ENCODE data around the gene DNAH5. TPM values are rescaled to one million over a fixed set of nuclear protein-coding genes. Genes with fewer than 3 reads are reported as not detected.
"Not testable (repeated sequence)": the region's sequence is repeated elsewhere in the genome, so short reads cannot be mapped to it uniquely, and the experiment has no call there.

The DNAH5 gene
- 0.81 TPM for polyA plus RNA-seq (2013, experiment 1 of 4)
- 0.64 TPM for polyA plus RNA-seq (2013, experiment 2 of 4)
- 0.64 TPM for polyA plus RNA-seq (2013, experiment 3 of 4)
- polyA plus RNA-seq (2013, experiment 4 of 4) = 0.61 TPM

GRCh38 chr5:13944560-13945199, at the start of gene DNAH5:
TSS of gene DNAH5 (minus strand) at chr5:13944688. CDS start at chr5:13944438, 250 bp downstream.
- Histone ChIP-seq H3K4me3 (ENCODE audit: insufficient read depth, low read depth, low read length) (no peak within 1 kb of the TSS), H3K36me3 (ENCODE audit: control insufficient read depth, insufficient read depth, low read length) (no peaks in the 10 kb centered on the region), H3K4me1 (ENCODE audit: control insufficient read depth, insufficient read depth, low read length) (peaks cover 10% of the 10 kb centered on the region), H3K9me3 (ENCODE audit: control insufficient read depth, low read length) (no peaks in the 10 kb centered on the region), H3K27ac (ENCODE audit: insufficient read depth, low read depth, low read length, poor library complexity, severe bottlenecking) (no peak within 1 kb of the TSS), H3K27me3 (ENCODE audit: control insufficient read depth, insufficient read depth, low read length, poor library complexity, severe bottlenecking) (no peaks in the 10 kb centered on the region)
- 89 to 93% methylated on average over 3 of the region's 4 CpGs for WGBS, 2 experiments

GRCh38 chr5:13993926-13994325, 49.4 kb upstream of the DNAH5 start:
- Histone ChIP-seq H3K4me3 (ENCODE audit: insufficient read depth, low read depth, low read length) (no peak overlapping the region), H3K9me3 (ENCODE audit: control insufficient read depth, low read length) (no peaks in the 10 kb centered on the region), H3K4me1 (ENCODE audit: control insufficient read depth, insufficient read depth, low read length) (no peaks in the 10 kb centered on the region), H3K27ac (ENCODE audit: insufficient read depth, low read depth, low read length, poor library complexity, severe bottlenecking) (no peak overlapping the region), H3K27me3 (ENCODE audit: control insufficient read depth, insufficient read depth, low read length, poor library complexity, severe bottlenecking) (no peaks in the 10 kb centered on the region), H3K36me3 (ENCODE audit: control insufficient read depth, insufficient read depth, low read length) (no peaks in the 10 kb centered on the region)
- WGBS, 2 experiments = 83% methylated on average over 11 of the region's 11 CpGs

- Histone ChIP-seq H3K4me3 (ENCODE audit: insufficient read depth, low read depth, low read length) (no peak overlapping the region), H3K27me3 (ENCODE audit: control insufficient read depth, insufficient read depth, low read length, poor library complexity, severe bottlenecking) (no peaks in the 10 kb centered on the region), H3K27ac (ENCODE audit: insufficient read depth, low read depth, low read length, poor library complexity, severe bottlenecking) (no peak overlapping the region), H3K9me3 (ENCODE audit: control insufficient read depth, low read length) (no peaks in the 10 kb centered on the region), H3K4me1 (ENCODE audit: control insufficient read depth, insufficient read depth, low read length) (no peaks in the 10 kb centered on the region), H3K36me3 (ENCODE audit: control insufficient read depth, insufficient read depth, low read length) (no peaks in the 10 kb centered on the region)
- 87 to 99% methylated on average over 4 of the region's 4 CpGs for WGBS, 2 experiments
These were observed 48.3 kb upstream of the DNAH5 start for GRCh38 chr5:13992795-13993194.

GRCh38 chr5:13991365-13991764, 46.9 kb upstream of the DNAH5 start:
- H3K4me1 ChIP-seq (ENCODE audit: control insufficient read depth, insufficient read depth, low read length) = no peaks in the 10 kb centered on the region
- WGBS, 2 experiments = 90 to 93% methylated on average over 3 of the region's 3 CpGs
- H3K9me3 ChIP-seq (ENCODE audit: control insufficient read depth, low read length) = no peaks in the 10 kb centered on the region
- no peaks in the 10 kb centered on the region for H3K27me3 ChIP-seq (ENCODE audit: control insufficient read depth, insufficient read depth, low read length, poor library complexity, severe bottlenecking)
- H3K36me3 ChIP-seq (ENCODE audit: control insufficient read depth, insufficient read depth, low read length) = no peaks in the 10 kb centered on the region
- no peak overlapping the region for H3K27ac ChIP-seq (ENCODE audit: insufficient read depth, low read depth, low read length, poor library complexity, severe bottlenecking)
- H3K4me3 ChIP-seq (ENCODE audit: insufficient read depth, low read depth, low read length) = no peak overlapping the region

- Histone ChIP-seq H3K36me3 (ENCODE audit: control insufficient read depth, insufficient read depth, low read length) (no peaks in the 10 kb centered on the region), H3K27ac (ENCODE audit: insufficient read depth, low read depth, low read length, poor library complexity, severe bottlenecking) (no peak overlapping the region), H3K9me3 (ENCODE audit: control insufficient read depth, low read length) (no peaks in the 10 kb centered on the region), H3K27me3 (ENCODE audit: control insufficient read depth, insufficient read depth, low read length, poor library complexity, severe bottlenecking) (no peaks in the 10 kb centered on the region), H3K4me3 (ENCODE audit: insufficient read depth, low read depth, low read length) (no peak overlapping the region), H3K4me1 (ENCODE audit: control insufficient read depth, insufficient read depth, low read length) (no peaks in the 10 kb centered on the region)
- WGBS, 2 experiments = 71 to 84% methylated on average over 2 of the region's 2 CpGs
These were observed 46.4 kb upstream of the DNAH5 start for GRCh38 chr5:13990896-13991295.

GRCh38 chr5:13989832-13990231, 45.3 kb upstream of the DNAH5 start:
- H3K4me3 ChIP-seq (ENCODE audit: insufficient read depth, low read depth, low read length) = no peak overlapping the region
- H3K36me3 ChIP-seq (ENCODE audit: control insufficient read depth, insufficient read depth, low read length) = no peaks in the 10 kb centered on the region
- no peaks in the 10 kb centered on the region for H3K4me1 ChIP-seq (ENCODE audit: control insufficient read depth, insufficient read depth, low read length)
- no peak overlapping the region for H3K27ac ChIP-seq (ENCODE audit: insufficient read depth, low read depth, low read length, poor library complexity, severe bottlenecking)
- no peaks in the 10 kb centered on the region for H3K27me3 ChIP-seq (ENCODE audit: control insufficient read depth, insufficient read depth, low read length, poor library complexity, severe bottlenecking)
- WGBS, 2 experiments = 91 to 94% methylated on average over 2 of the region's 2 CpGs
- H3K9me3 ChIP-seq (ENCODE audit: control insufficient read depth, low read length) = no peaks in the 10 kb centered on the region

GRCh38 chr5:13987843-13988464, 43.5 kb upstream of the DNAH5 start:
- 32% methylated on average over 5 to 7 of the region's 7 CpGs for WGBS, 2 experiments
- Histone ChIP-seq H3K4me1 (ENCODE audit: control insufficient read depth, insufficient read depth, low read length) (no peaks in the 10 kb centered on the region), H3K27ac (ENCODE audit: insufficient read depth, low read depth, low read length, poor library complexity, severe bottlenecking) (no peak overlapping the region)

GRCh38 chr5:13985731-13986418, 41.4 kb upstream of the DNAH5 start:
- Histone ChIP-seq H3K4me3 (ENCODE audit: insufficient read depth, low read depth, low read length) (no peak overlapping the region), H3K27ac (ENCODE audit: insufficient read depth, low read depth, low read length, poor library complexity, severe bottlenecking) (no peak overlapping the region)
- 81 to 91% methylated on average over 12 of the region's 12 CpGs for WGBS, 2 experiments

More at GRCh38 chr5:13987843-13988464, 43.5 kb upstream of the DNAH5 start:
- no peaks in the 10 kb centered on the region for H3K36me3 ChIP-seq (ENCODE audit: control insufficient read depth, insufficient read depth, low read length)
- no peaks in the 10 kb centered on the region for H3K9me3 ChIP-seq (ENCODE audit: control insufficient read depth, low read length)
- H3K4me3 ChIP-seq (ENCODE audit: insufficient read depth, low read depth, low read length) = no peak overlapping the region
- H3K27me3 ChIP-seq (ENCODE audit: control insufficient read depth, insufficient read depth, low read length, poor library complexity, severe bottlenecking) = no peaks in the 10 kb centered on the region

GRCh38 chr5:13984888-13985287, 40.4 kb upstream of the DNAH5 start:
- H3K27me3 ChIP-seq (ENCODE audit: control insufficient read depth, insufficient read depth, low read length, poor library complexity, severe bottlenecking); H3K4me1 ChIP-seq (ENCODE audit: control insufficient read depth, insufficient read depth, low read length); H3K36me3 ChIP-seq (ENCODE audit: control insufficient read depth, insufficient read depth, low read length); H3K9me3 ChIP-seq (ENCODE audit: control insufficient read depth, low read length); H3K4me3 ChIP-seq (ENCODE audit: insufficient read depth, low read depth, low read length); H3K27ac ChIP-seq (ENCODE audit: insufficient read depth, low read depth, low read length, poor library complexity, severe bottlenecking): not testable (repeated sequence)
- WGBS, 2 experiments = 95 to 100% methylated on average over 4 of the region's 5 CpGs

More at GRCh38 chr5:13985731-13986418, 41.4 kb upstream of the DNAH5 start:
- no peaks in the 10 kb centered on the region for H3K4me1 ChIP-seq (ENCODE audit: control insufficient read depth, insufficient read depth, low read length)
- H3K27me3 ChIP-seq (ENCODE audit: control insufficient read depth, insufficient read depth, low read length, poor library complexity, severe bottlenecking) = no peaks in the 10 kb centered on the region
- no peaks in the 10 kb centered on the region for H3K9me3 ChIP-seq (ENCODE audit: control insufficient read depth, low read length)
- no peaks in the 10 kb centered on the region for H3K36me3 ChIP-seq (ENCODE audit: control insufficient read depth, insufficient read depth, low read length)

Data from ectodermal cell (in vitro differentiated cells).